ENCODE measurements around the gene SESN3.
"Not testable (repeated sequence)": the region's sequence is repeated elsewhere in the genome, so short reads cannot be mapped to it uniquely, and the experiment has no call there.

SESN3 gene

GRCh38 chr11:95212609-95213008 is 18.4 kb downstream of the SESN3 start:
- no peak for DNase-seq

GRCh38 chr11:95209535-95209934 is 21.5 kb downstream of the SESN3 start:
- DNase-seq = not testable (repeated sequence)

- no peak for DNase-seq
These were observed 30.1 kb downstream of the SESN3 start for GRCh38 chr11:95200781-95201457.

- no peak for DNase-seq
These were observed 35.2 kb downstream of the SESN3 start for GRCh38 chr11:95195831-95196230.

- DNase-seq = no peak
These were observed 37.5 kb downstream of the SESN3 start for GRCh38 chr11:95193541-95193940.

- no peak for DNase-seq
These were observed 38.3 kb downstream of the SESN3 start for GRCh38 chr11:95192717-95193116.

- no peak for DNase-seq
These were observed 43.3 kb downstream of the SESN3 start for GRCh38 chr11:95187723-95188122.

- DNase-seq = no peak
These were observed 48.6 kb downstream of the SESN3 start for GRCh38 chr11:95182397-95182796.

- no peak for DNase-seq
These were observed 55.1 kb downstream of the SESN3 start for GRCh38 chr11:95175818-95176380.

- no peak for DNase-seq
These were observed 60.7 kb downstream of the SESN3 start for GRCh38 chr11:95170294-95170693.

GRCh38 chr11:95166781-95167180 is 64.2 kb downstream of the SESN3 start:
- no peak for DNase-seq

GRCh38 chr11:95165638-95166037 is 65.4 kb downstream of the SESN3 start:
- no peak for DNase-seq

- no peak for DNase-seq
These were observed 67.9 kb downstream of the SESN3 start for GRCh38 chr11:95163106-95163505.

GRCh38 chr11:95161248-95161647 is 69.8 kb downstream of the SESN3 start:
- DNase-seq = no peak

GRCh38 chr11:95157824-95158223 is 73.2 kb downstream of the SESN3 start:
- peak; percentile 31 for DNase-seq

GRCh38 chr11:95156916-95157541 is 74.0 kb downstream of the SESN3 start:
- DNase-seq = no peak

- DNase-seq = no peak
These were observed 74.8 kb downstream of the SESN3 start for GRCh38 chr11:95156133-95156721.

- no peak for DNase-seq
These were observed 75.6 kb downstream of the SESN3 start for GRCh38 chr11:95155385-95155784.

GRCh38 chr11:95154514-95154913 is 76.5 kb downstream of the SESN3 start:
- DNase-seq = peak; percentile 76

GRCh38 chr11:95153857-95154246 is 77.2 kb downstream of the SESN3 start:
- DNase-seq = no peak

GRCh38 chr11:95152876-95153856 is 77.8 kb downstream of the SESN3 start:
- DNase-seq = peak; percentile 48

- peak; percentile 93 for DNase-seq
These were observed 79.9 kb downstream of the SESN3 start for GRCh38 chr11:95150956-95151684.

Measured in CD4-positive, alpha-beta T cell treated with Interleukin-6 for 4 hours (primary cell).